ENCODE results near the gene FANCC. TPM values are rescaled to one million over a fixed set of nuclear protein-coding genes. Genes with fewer than 3 reads are reported as not detected.

Gene FANCC
- total RNA-seq, 2 experiments from 2014 or later, result 18.4 to 18.8 TPM

- Mint-ChIP-seq H3K9me3 (ENCODE audit: low read depth) (no peaks in the 10 kb centered on the region), H3K27ac (no peak overlapping the region), H3K4me1 (no peaks in the 10 kb centered on the region), H3K4me3 (no peak overlapping the region), H3K36me3 (no peaks in the 10 kb centered on the region), H3K27me3 (no peaks in the 10 kb centered on the region)
- ATAC-seq (no peak), DNase-seq (no peak)
- CTCF ChIA-PET, result interaction anchor here (0.7 to 5.7 kb wide), 3 partner anchors 9 to 450 kb away, joined by 3 to 21 read pairs (median 10); no protein-coding TSS in a partner anchor
Measured at GRCh38 chr9:95118596-95118995, 198.9 kb downstream of the FANCC start.

GRCh38 chr9:95116808-95117204 lies 200.7 kb downstream of the FANCC start:
- H3K36me3 Mint-ChIP-seq, result no peaks in the 10 kb centered on the region
- no peak overlapping the region for H3K27ac Mint-ChIP-seq
- H3K4me1 Mint-ChIP-seq, result no peaks in the 10 kb centered on the region
- H3K27me3 Mint-ChIP-seq, result no peaks in the 10 kb centered on the region
- CTCF ChIA-PET, result interaction anchor here (0.7 to 5.7 kb wide), 3 partner anchors 9 to 384 kb away, joined by 3 to 21 read pairs (median 3); no protein-coding TSS in a partner anchor
- H3K4me3 Mint-ChIP-seq, result no peak overlapping the region
- no peak for DNase-seq
- no peak for ATAC-seq
- no peaks in the 10 kb centered on the region for H3K9me3 Mint-ChIP-seq (ENCODE audit: low read depth)

GRCh38 chr9:95116002-95116807 lies 201.3 kb downstream of the FANCC start:
- Mint-ChIP-seq H3K4me1 (no peaks in the 10 kb centered on the region), H3K9me3 (ENCODE audit: low read depth) (no peaks in the 10 kb centered on the region), H3K4me3 (no peak overlapping the region), H3K27me3 (no peaks in the 10 kb centered on the region), H3K36me3 (no peaks in the 10 kb centered on the region), H3K27ac (no peak overlapping the region)
- CTCF ChIA-PET, result interaction anchor here (0.7 to 5.7 kb wide), 5 partner anchors 9 to 447 kb away, joined by 3 to 21 read pairs (median 4); no protein-coding TSS in a partner anchor
- no peak for DNase-seq
- no peak for ATAC-seq

GRCh38 chr9:95115104-95115503 lies 202.4 kb downstream of the FANCC start:
- no peaks in the 10 kb centered on the region for H3K27me3 Mint-ChIP-seq
- ATAC-seq (no peak), DNase-seq (no peak)
- H3K27ac Mint-ChIP-seq, result no peak overlapping the region
- CTCF ChIA-PET, result interaction anchor here (0.7 to 5.7 kb wide), 4 partner anchors 10 to 446 kb away, joined by 3 to 21 read pairs (median 4); no protein-coding TSS in a partner anchor
- H3K4me3 Mint-ChIP-seq, result no peak overlapping the region
- H3K4me1 Mint-ChIP-seq, result no peaks in the 10 kb centered on the region
- H3K36me3 Mint-ChIP-seq, result no peaks in the 10 kb centered on the region
- no peaks in the 10 kb centered on the region for H3K9me3 Mint-ChIP-seq (ENCODE audit: low read depth)

- H3K36me3 Mint-ChIP-seq, result no peaks in the 10 kb centered on the region
- DNase-seq, result no peak
- no peak overlapping the region for H3K4me3 Mint-ChIP-seq
- no peaks in the 10 kb centered on the region for H3K4me1 Mint-ChIP-seq
- ATAC-seq, result no peak
- no peak overlapping the region for H3K27ac Mint-ChIP-seq
- H3K9me3 Mint-ChIP-seq (ENCODE audit: low read depth), result no peaks in the 10 kb centered on the region
- CTCF ChIA-PET, result interaction anchor here (1.4 kb wide), 1 partner anchor 15 kb away, joined by 3 read pairs; no protein-coding TSS in a partner anchor
- H3K27me3 Mint-ChIP-seq, result no peaks in the 10 kb centered on the region
Measured at GRCh38 chr9:95112436-95113280, 204.9 kb downstream of the FANCC start.

GRCh38 chr9:95111716-95112115 lies 205.8 kb downstream of the FANCC start:
- CTCF ChIA-PET, result interaction anchor here (1.4 to 1.5 kb wide), 2 partner anchors 16 kb away, joined by 3 to 4 read pairs; no protein-coding TSS in a partner anchor
- no peaks in the 10 kb centered on the region for H3K36me3 Mint-ChIP-seq
- no peaks in the 10 kb centered on the region for H3K9me3 Mint-ChIP-seq (ENCODE audit: low read depth)
- H3K27me3 Mint-ChIP-seq, result no peaks in the 10 kb centered on the region
- ATAC-seq, result no peak
- no peak overlapping the region for H3K4me3 Mint-ChIP-seq
- no peaks in the 10 kb centered on the region for H3K4me1 Mint-ChIP-seq
- DNase-seq, result no peak
- H3K27ac Mint-ChIP-seq, result no peak overlapping the region

GRCh38 chr9:95110921-95111525 lies 206.5 kb downstream of the FANCC start:
- CTCF ChIA-PET, result interaction anchor here (0.9 to 1.5 kb wide), 2 partner anchors 17 to 429 kb away, joined by 3 to 4 read pairs; no protein-coding TSS in a partner anchor
- Mint-ChIP-seq H3K4me1 (no peaks in the 10 kb centered on the region), H3K4me3 (no peak overlapping the region), H3K27ac (no peak overlapping the region), H3K27me3 (no peaks in the 10 kb centered on the region), H3K9me3 (ENCODE audit: low read depth) (no peaks in the 10 kb centered on the region), H3K36me3 (no peaks in the 10 kb centered on the region)
- ATAC-seq (no peak), DNase-seq (no peak)

GRCh38 chr9:95109456-95109855 lies 208.1 kb downstream of the FANCC start:
- Mint-ChIP-seq H3K27ac (no peak overlapping the region), H3K4me3 (no peak overlapping the region), H3K27me3 (no peaks in the 10 kb centered on the region), H3K36me3 (no peaks in the 10 kb centered on the region), H3K4me1 (no peaks in the 10 kb centered on the region), H3K9me3 (ENCODE audit: low read depth) (no peaks in the 10 kb centered on the region)
- CTCF ChIA-PET, result interaction anchor here (0.5 to 0.9 kb wide), 2 partner anchors 21 to 1068 kb away, joined by 3 read pairs; no protein-coding TSS in a partner anchor
- ATAC-seq, result no peak
- DNase-seq, result no peak

GRCh38 chr9:95108777-95109176 lies 208.7 kb downstream of the FANCC start:
- ATAC-seq (no peak), DNase-seq (no peak)
- Mint-ChIP-seq H3K4me1 (no peaks in the 10 kb centered on the region), H3K27me3 (no peaks in the 10 kb centered on the region), H3K9me3 (ENCODE audit: low read depth) (no peaks in the 10 kb centered on the region), H3K36me3 (no peaks in the 10 kb centered on the region), H3K27ac (no peak overlapping the region), H3K4me3 (no peak overlapping the region)
- CTCF ChIA-PET, result no interaction called here

GRCh38 chr9:95107976-95108375 lies 209.5 kb downstream of the FANCC start:
- CTCF ChIA-PET, result interaction anchor here (1.0 kb wide), 1 partner anchor 19 kb away, joined by 3 read pairs; no protein-coding TSS in a partner anchor
- Mint-ChIP-seq H3K9me3 (ENCODE audit: low read depth) (no peaks in the 10 kb centered on the region), H3K4me1 (no peaks in the 10 kb centered on the region), H3K4me3 (no peak overlapping the region), H3K36me3 (no peaks in the 10 kb centered on the region), H3K27ac (no peak overlapping the region), H3K27me3 (no peaks in the 10 kb centered on the region)
- DNase-seq (no peak), ATAC-seq (no peak)

GRCh38 chr9:95107001-95107749 lies 210.3 kb downstream of the FANCC start:
- Mint-ChIP-seq H3K27me3 (no peaks in the 10 kb centered on the region), H3K36me3 (no peaks in the 10 kb centered on the region), H3K4me3 (no peak overlapping the region), H3K9me3 (ENCODE audit: low read depth) (no peaks in the 10 kb centered on the region), H3K27ac (no peak overlapping the region), H3K4me1 (no peaks in the 10 kb centered on the region)
- CTCF ChIA-PET, result interaction anchor here (1.0 kb wide), 1 partner anchor 20 kb away, joined by 3 read pairs; no protein-coding TSS in a partner anchor
- DNase-seq (no peak), ATAC-seq (no peak)

- H3K4me3 Mint-ChIP-seq, result no peak overlapping the region
- H3K27ac Mint-ChIP-seq, result no peak overlapping the region
- H3K27me3 Mint-ChIP-seq, result no peaks in the 10 kb centered on the region
- CTCF ChIA-PET, result no interaction called here
- ATAC-seq (no peak), DNase-seq (no peak)
- H3K9me3 Mint-ChIP-seq (ENCODE audit: low read depth), result no peaks in the 10 kb centered on the region
- H3K4me1 Mint-ChIP-seq, result no peaks in the 10 kb centered on the region
- no peaks in the 10 kb centered on the region for H3K36me3 Mint-ChIP-seq
Measured at GRCh38 chr9:95105519-95106287, 211.8 kb downstream of the FANCC start.
